PC-9 (cell line): Measurements from ENCODE around the gene IKZF1. TPM values are rescaled to one million over a fixed set of nuclear protein-coding genes. Genes with fewer than 3 reads are reported as not detected.

Source experiments
- BruUV-seq: library from RNA; stranded (reverse); fragments of 400-500 nt; replicated peaks from 2 replicates; lab custom pipeline; 2021; lab: Mats Ljungman, UMichigan
- CTCF ChIA-PET: fragments of 300-600 bp; sonication (Branson Sonifier 250); formaldehyde crosslinking; loops from one replicate; lab custom pipeline; 2022; ENCODE audit warnings: antibody characterized with exemption; lab: Charles Lee
- POLR2A ChIA-PET: fragments of 300-600 bp; sonication (Branson Sonifier 250); formaldehyde crosslinking; loops from one replicate; lab custom pipeline; 2022; ENCODE audit warnings: antibody characterized with exemption; ENCODE audit not compliant: unreplicated experiment; lab: Charles Lee
- DNase-seq, 2 experiments: peaks; one replicate each; pipeline versions ENCODE4 v3.0.0 to v3.0.0-alpha.2; 2015 to 2022; ENCODE audit warnings: mixed read lengths in 1 of 2
- H2AFZ ChIP-seq: fragments of 200-600 bp; sonication (generic); 2 replicates; pipeline ENCODE4 v1.8.1; 2017; ENCODE audit warnings: antibody characterized with exemption
- H3F3A ChIP-seq: fragments of 200-600 bp; sonication (generic); 2 replicates; pipeline ENCODE4 v1.8.1; 2017; ENCODE audit warnings: antibody characterized with exemption, mild to moderate bottlenecking, low read depth; ENCODE audit not compliant: insufficient read depth
- H3K27ac ChIP-seq: fragments of 200-600 bp; sonication (generic); 2 replicates; pipeline ENCODE4 v1.6.1; 2016; ENCODE audit warnings: mixed run types
- H3K27me3 ChIP-seq: fragments of 200-600 bp; sonication (generic); 2 replicates; pipeline ENCODE4 v1.6.1; 2016; ENCODE audit warnings: low read depth, mixed run types; ENCODE audit not compliant: insufficient read depth
- H3K36me3 ChIP-seq: fragments of 200-600 bp; sonication (generic); 2 replicates; pipeline ENCODE4 v1.6.1; 2016; ENCODE audit warnings: low read depth, mixed run types
- H3K4me1 ChIP-seq: fragments of 200-600 bp; sonication (generic); replicated peaks from 2 replicates; pipeline ENCODE4 v1.6.1; 2016; ENCODE audit warnings: mixed run types; ENCODE audit not compliant: insufficient read depth
- H3K4me2 ChIP-seq: fragments of 200-600 bp; sonication (generic); 2 replicates; pipeline ENCODE4 v1.6.1; 2017; ENCODE audit warnings: mixed run types
- H3K4me3 ChIP-seq: fragments of 200-600 bp; sonication (generic); 2 replicates; pipeline ENCODE4 v1.6.1; 2016; ENCODE audit warnings: mixed run types
- H3K79me2 ChIP-seq: fragments of 200-600 bp; sonication (generic); 2 replicates; pipeline ENCODE4 v1.6.1; 2017; ENCODE audit warnings: low read depth, mixed run types
- H3K9me2 ChIP-seq: fragments of 200-600 bp; sonication (generic); 2 replicates; pipeline ENCODE4 v1.8.1; 2017; ENCODE audit warnings: mild to moderate bottlenecking; ENCODE audit not compliant: insufficient read depth
- H3K9me3 ChIP-seq: fragments of 200-600 bp; sonication (generic); 2 replicates; pipeline ENCODE4 v1.8.1; 2016; ENCODE audit warnings: low read depth; ENCODE audit not compliant: insufficient read depth
- H4K20me1 ChIP-seq: fragments of 200-600 bp; sonication (generic); 2 replicates; pipeline ENCODE4 v1.8.1; 2017; ENCODE audit not compliant: insufficient read depth
- CTCF ChIP-seq: fragments of 200-600 bp; sonication (generic); conservative IDR thresholded peaks from 2 replicates; pipeline ENCODE4 v1.6.1; 2017; ENCODE audit warnings: mixed run types, antibody characterized with exemption, mild to moderate bottlenecking, moderate library complexity
- EZH2 ChIP-seq: fragments of 200-600 bp; sonication (generic); IDR thresholded peaks from 2 replicates; pipeline ENCODE4 v1.8.0; 2017; ENCODE audit warnings: antibody characterized with exemption, low read depth
- intact Hi-C: fragments of 100-400 bp; cut with micrococcal nuclease; formaldehyde crosslinking; loops from one replicate; pipeline ENCODE4 v1.10.0; 2022; ENCODE audit not compliant: unreplicated experiment
- total RNA-seq: library from RNA; stranded (reverse); gene quantifications from 2 replicates; pipeline ENCODE4 v1.2.3, GENCODE V29; 2021

Gene IKZF1
- total RNA-seq, 1 experiment from 2014 or later: not detected

GRCh38 chr7:50295133-50295532 lies 9.4 kb upstream of the IKZF1 start:
- no peak for DNase-seq
- Histone ChIP-seq H3K4me1 (no peaks in the 10 kb centered on the region), H3K4me3 (no peak overlapping the region), H3K79me2 (no peaks in the 10 kb centered on the region), H4K20me1 (no peaks in the 10 kb centered on the region; the same call in 1 of the 2 replicates), H3K4me2 (no peak overlapping the region), H3F3A (no peaks in the 10 kb centered on the region), H3K36me3 (no peaks in the 10 kb centered on the region), H3K9me3 (no peaks in the 10 kb centered on the region), H3K27ac (no peak overlapping the region), H3K9me2 (0 out of 2 replicates have a peak, but pooled peaks cover 3% of the 10 kb centered on the region), H3K27me3 (peaks cover 58% of the 10 kb centered on the region), H2AFZ (no peak overlapping the region)
- TF ChIP-seq EZH2 (no peak), CTCF (no peak)
- BruUV-seq: no TSS peak
- intact Hi-C loops: no loop called here
- ChIA-PET CTCF (no interaction called here), POLR2A (no interaction called here)

- H3K27ac ChIP-seq: no peak overlapping the region
- no peaks in the 10 kb centered on the region for H3K36me3 ChIP-seq
- H3K9me3 ChIP-seq: no peaks in the 10 kb centered on the region
- no peak overlapping the region for H2AFZ ChIP-seq
- H3K4me3 ChIP-seq: no peak overlapping the region
- no peaks in the 10 kb centered on the region for H3K4me1 ChIP-seq
- no peak for TF ChIP-seq EZH2
- no peak for TF ChIP-seq CTCF
- H4K20me1 ChIP-seq: no peaks in the 10 kb centered on the region; the same call in 1 of the 2 replicates
- H3K9me2 ChIP-seq: 0 out of 2 replicates have a peak, but pooled peaks cover 3% of the 10 kb centered on the region
- no peak for DNase-seq
- BruUV-seq: no TSS peak
- H3K27me3 ChIP-seq: peaks cover 74% of the 10 kb centered on the region
- no peaks in the 10 kb centered on the region for H3K79me2 ChIP-seq
- H3K4me2 ChIP-seq: no peak overlapping the region
- H3F3A ChIP-seq: no peaks in the 10 kb centered on the region
- POLR2A ChIA-PET: no interaction called here
- intact Hi-C loops: no loop called here
- CTCF ChIA-PET: no interaction called here
These were observed 7.7 kb upstream of the IKZF1 start for GRCh38 chr7:50296799-50297198.

- Histone ChIP-seq H3K27ac (no peak overlapping the region), H2AFZ (no peak overlapping the region), H3K4me3 (no peak overlapping the region), H3F3A (no peaks in the 10 kb centered on the region), H3K9me2 (0 out of 2 replicates have a peak, but pooled peaks cover 3% of the 10 kb centered on the region), H3K9me3 (no peaks in the 10 kb centered on the region), H3K79me2 (no peaks in the 10 kb centered on the region), H3K4me1 (no peaks in the 10 kb centered on the region), H4K20me1 (no peaks in the 10 kb centered on the region; the same call in 1 of the 2 replicates), H3K36me3 (no peaks in the 10 kb centered on the region), H3K27me3 (peaks cover 72% of the 10 kb centered on the region), H3K4me2 (no peak overlapping the region)
- TF ChIP-seq EZH2: no peak
- TF ChIP-seq CTCF: no peak
- BruUV-seq: no TSS peak
- CTCF ChIA-PET: no interaction called here
- intact Hi-C loops: no loop called here
- POLR2A ChIA-PET: no interaction called here
- no peak for DNase-seq
These were observed 5.5 kb upstream of the IKZF1 start for GRCh38 chr7:50298811-50299562.
